ENCODE results near the gene RNF220. TPM values are rescaled to one million over a fixed set of nuclear protein-coding genes. Genes with fewer than 3 reads are reported as not detected.

The RNF220 gene
- total and polyA plus RNA-seq, 2 donors from 2014 or later: 66.9 to 69.0 TPM

- H3K27ac ChIP-seq (ENCODE audit: low read depth in 2 of 2, low read length in 2 of 2): no peak overlapping the region
- intact Hi-C loops (cut with DNase I): no loop called here
- H3K9me3 ChIP-seq (ENCODE audit: control insufficient read depth in 2 of 3, insufficient read depth in 1 of 3, low read length in 3 of 3): no peaks in the 10 kb centered on the region
- no peak for TF ChIP-seq CTCF (IDR thresholded peaks at IDR 0.05; ENCODE audit: borderline replicate concordance, extremely low read depth, insufficient read depth)
- no peaks in the 10 kb centered on the region for H3K4me1 ChIP-seq (ENCODE audit: control insufficient read depth in 2 of 3, insufficient read depth in 2 of 3, low read depth in 1 of 3, low read length in 3 of 3)
- no peak overlapping the region for H3K4me3 ChIP-seq (ENCODE audit: low read length in 3 of 3)
- H3K27me3 ChIP-seq (ENCODE audit: control insufficient read depth, insufficient read depth, low read length): no peaks in the 10 kb centered on the region
- H3K36me3 ChIP-seq (ENCODE audit: control insufficient read depth in 2 of 3, insufficient read depth in 3 of 3, low read length in 3 of 3): no peaks in the 10 kb centered on the region
- FAIRE-seq: no peak
- H3K9ac ChIP-seq (ENCODE audit: low read length in 3 of 3): no peak overlapping the region
- DNase-seq: peak in 2 of 5 donors; percentile 29 to 31
These were observed 295.5 kb downstream of the RNF220 start for GRCh38 chr1:44700573-44700972.

- TF ChIP-seq CTCF (IDR thresholded peaks at IDR 0.05; ENCODE audit: borderline replicate concordance, extremely low read depth, insufficient read depth): no peak
- Histone ChIP-seq H3K27ac (ENCODE audit: low read depth in 2 of 2, low read length in 2 of 2) (no peak overlapping the region), H3K9me3 (ENCODE audit: control insufficient read depth in 2 of 3, insufficient read depth in 1 of 3, low read length in 3 of 3) (no peaks in the 10 kb centered on the region), H3K9ac (ENCODE audit: low read length in 3 of 3) (no peak overlapping the region), H3K36me3 (ENCODE audit: control insufficient read depth in 2 of 3, insufficient read depth in 3 of 3, low read length in 3 of 3) (no peaks in the 10 kb centered on the region), H3K4me3 (ENCODE audit: low read length in 3 of 3) (no peak overlapping the region), H3K4me1 (ENCODE audit: control insufficient read depth in 2 of 3, insufficient read depth in 2 of 3, low read depth in 1 of 3, low read length in 3 of 3) (no peaks in the 10 kb centered on the region), H3K27me3 (ENCODE audit: control insufficient read depth, insufficient read depth, low read length) (no peaks in the 10 kb centered on the region)
- FAIRE-seq: no peak
- peak in 3 of 5 donors; percentile 64 to 79 (median 78) for DNase-seq
- intact Hi-C loops (cut with DNase I): no loop called here
These were observed 296.1 kb downstream of the RNF220 start for GRCh38 chr1:44701141-44701573.

Small RNAs within 50 kb of the gene (microRNA-seq; reads per million reads assigned to microRNA genes)
- gene MIR5584: not detected

Other genes starting within 250 kb of the RNF220 start
- gene DMAP1, start 191.8 kb upstream of the RNF220 start, total RNA-seq: 43.0 TPM
- 62.0 TPM for gene DMAP1, start 191.8 kb upstream of the RNF220 start, polyA plus RNA-seq (ENCODE audit: insufficient read depth, low read depth, low replicate concordance)
- 60.4 TPM for gene ERI3, start 50.0 kb upstream of the RNF220 start, total RNA-seq
- gene ERI3, start 50.0 kb upstream of the RNF220 start, polyA plus RNA-seq (ENCODE audit: insufficient read depth, low read depth, low replicate concordance): 126 TPM

All from kidney (tissue), 14 donors.